HG03196 (cell line): ENCODE data around the gene SMYD3.
"Not testable (repeated sequence)": the region's sequence is repeated elsewhere in the genome, so short reads cannot be mapped to it uniquely, and the experiment has no call there.

ENCODE experiments used
- ATAC-seq: cut with Tn5 transposase; IDR thresholded peaks from one replicate; pipeline ENCODE4 v1.9.1; 2021; ENCODE audit not compliant: unreplicated experiment

Gene SMYD3

DNA sequence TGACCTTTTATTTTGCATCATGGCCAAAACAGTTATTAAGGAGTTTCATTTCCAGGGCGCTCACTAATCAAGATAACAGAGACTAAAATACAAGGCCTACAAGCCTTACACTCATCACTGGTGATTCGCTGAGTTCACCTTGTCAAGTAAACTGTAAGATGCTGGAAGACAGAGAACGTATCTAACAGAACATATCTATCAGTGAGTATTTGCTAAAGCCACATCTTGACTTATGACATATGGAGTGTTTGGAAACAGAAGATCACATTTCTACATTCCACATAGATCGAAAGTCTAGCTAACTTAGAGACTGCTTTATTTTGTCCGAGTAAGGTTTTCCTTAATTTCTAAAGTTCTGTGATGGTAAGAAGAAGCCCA lies 506.5 kb downstream of the SMYD3 start:
- ATAC-seq = no peak

DNA sequence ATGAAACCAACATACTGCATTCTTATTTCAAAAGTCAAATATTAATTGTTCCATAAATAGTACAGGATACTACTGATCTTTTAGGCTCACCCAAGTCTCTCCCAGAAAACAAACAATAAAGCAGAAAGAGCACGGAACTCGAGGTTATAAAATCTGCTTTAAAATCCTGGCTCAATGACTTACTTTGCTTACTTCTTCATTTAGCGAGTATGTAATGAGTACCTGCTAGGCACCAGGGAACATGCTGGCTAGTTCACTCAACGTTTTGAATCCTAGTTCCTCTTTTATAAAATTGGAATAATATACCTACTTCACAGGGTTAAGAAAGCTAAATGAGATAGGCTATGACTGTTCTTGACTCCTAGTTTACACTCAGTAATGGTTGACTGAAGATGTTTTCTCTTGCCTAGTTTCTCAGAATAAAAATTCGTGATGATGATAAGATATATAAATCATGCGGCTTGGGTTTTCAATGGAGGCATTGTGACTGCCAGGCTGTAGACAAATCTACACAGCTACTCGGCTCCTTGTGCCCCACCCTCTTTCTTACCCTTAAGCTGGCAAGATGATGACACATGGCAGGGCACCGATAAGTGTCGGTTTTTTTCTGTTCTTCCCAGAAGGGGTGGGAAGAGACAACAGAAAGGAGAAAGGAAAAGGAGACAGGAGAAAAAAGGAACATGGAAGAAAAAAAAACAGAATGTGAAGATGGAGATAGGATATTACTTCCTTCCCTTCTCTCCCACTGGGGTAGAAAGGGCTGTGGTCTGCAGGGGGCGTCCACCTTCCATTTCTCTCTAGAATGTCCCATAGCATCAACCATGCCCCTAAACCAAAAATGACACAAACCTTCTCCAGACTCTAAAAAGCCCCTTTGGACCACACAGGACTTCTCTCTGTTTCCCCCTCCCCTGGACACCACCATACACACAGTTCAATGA lies 507.1 kb downstream of the SMYD3 start:
- peak; percentile 82 for ATAC-seq

DNA sequence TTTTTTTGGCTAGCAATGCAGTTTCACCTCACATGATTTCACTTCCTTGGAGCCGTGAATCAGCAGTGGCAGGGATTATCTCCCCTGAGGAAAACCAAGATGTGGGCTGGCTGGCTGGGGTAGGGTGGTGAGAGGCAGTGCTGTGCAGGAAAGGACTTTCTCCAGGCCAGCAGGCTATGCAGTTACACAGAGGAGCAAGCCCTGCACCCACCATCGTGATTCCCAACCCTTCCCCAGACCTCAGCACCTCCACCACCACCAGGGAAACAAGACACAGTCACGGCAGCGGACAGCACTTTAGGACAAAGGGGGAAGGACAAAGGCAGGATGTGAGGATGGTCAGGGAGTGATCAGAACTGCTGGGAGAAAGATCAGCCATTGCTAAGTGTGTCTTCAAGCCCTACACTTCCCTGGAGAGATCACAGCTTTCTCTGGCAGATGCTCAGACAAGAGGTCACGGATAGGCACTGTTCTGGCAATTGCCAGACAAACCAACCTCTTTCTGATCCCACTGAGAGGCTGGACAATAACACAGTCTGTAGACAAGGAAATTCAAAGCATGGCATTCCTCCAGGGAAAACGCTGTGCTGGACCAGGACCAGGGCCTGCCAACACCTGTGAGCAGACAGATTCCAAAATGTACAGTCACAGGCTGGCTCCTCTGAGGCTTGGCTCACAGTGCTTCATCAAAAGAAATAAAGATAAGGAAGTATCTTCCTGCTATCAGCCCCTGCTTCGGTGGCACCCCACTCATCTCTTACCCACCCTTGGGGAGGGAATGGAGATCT lies 509.4 kb downstream of the SMYD3 start:
- no peak for ATAC-seq

DNA sequence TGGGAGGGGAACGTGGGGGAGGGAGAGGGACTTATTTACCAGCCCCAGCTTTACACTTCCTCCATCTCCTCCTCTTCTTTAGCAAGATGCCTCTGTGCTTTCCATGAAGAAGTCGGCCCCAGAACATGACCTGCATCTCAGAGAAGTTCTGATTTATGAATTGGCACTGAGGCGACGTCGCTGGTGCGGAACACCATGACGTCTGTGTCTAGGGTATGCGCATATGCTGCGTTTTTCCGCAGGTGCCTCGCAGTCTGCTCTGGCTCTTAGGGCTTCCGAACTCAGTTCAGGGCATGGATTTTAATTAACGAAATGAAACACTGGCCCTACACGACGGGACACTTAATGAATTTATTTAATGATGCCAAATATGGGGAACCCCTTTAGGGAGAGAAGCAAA lies 510.3 kb downstream of the SMYD3 start:
- no peak for ATAC-seq

DNA sequence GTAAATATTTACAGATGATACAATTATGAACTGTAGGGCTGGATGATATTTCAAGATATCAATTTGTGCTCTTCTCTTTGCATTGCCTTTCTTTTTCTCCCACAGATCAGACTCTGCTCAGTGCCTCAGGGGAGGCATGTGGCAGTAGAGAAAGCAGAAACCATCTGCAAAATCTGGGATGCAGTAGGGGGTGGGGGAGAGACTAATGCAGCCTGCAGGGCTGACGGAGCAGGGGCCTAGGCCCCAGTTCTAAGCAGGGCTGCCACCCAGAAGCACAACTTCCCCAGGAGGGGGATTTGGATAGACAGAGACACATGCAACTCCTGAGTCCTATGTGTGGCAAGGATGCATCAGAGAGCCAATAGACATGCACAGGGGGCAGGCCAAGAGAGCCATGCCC lies 511.6 kb downstream of the SMYD3 start:
- no peak for ATAC-seq

DNA sequence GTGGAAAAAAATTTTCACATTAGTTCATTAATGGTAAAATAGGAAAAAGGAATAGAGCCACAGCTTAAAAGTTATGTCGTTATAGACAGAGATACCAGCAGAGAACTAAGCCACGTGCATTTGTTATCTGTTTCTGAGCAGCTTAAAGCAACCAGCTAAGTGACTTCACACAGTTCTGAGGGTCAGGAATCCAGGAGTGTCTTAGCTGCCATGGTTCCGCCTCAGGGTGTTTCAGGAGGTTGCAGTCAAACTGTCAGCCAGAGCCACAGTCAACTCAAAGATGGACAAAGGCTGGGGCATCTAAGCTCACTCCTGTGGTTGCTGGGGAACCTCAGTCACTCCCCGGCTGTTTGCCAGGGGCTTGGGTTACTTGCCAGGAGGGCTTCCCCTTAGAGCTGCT lies 515.8 kb downstream of the SMYD3 start:
- no peak for ATAC-seq

DNA sequence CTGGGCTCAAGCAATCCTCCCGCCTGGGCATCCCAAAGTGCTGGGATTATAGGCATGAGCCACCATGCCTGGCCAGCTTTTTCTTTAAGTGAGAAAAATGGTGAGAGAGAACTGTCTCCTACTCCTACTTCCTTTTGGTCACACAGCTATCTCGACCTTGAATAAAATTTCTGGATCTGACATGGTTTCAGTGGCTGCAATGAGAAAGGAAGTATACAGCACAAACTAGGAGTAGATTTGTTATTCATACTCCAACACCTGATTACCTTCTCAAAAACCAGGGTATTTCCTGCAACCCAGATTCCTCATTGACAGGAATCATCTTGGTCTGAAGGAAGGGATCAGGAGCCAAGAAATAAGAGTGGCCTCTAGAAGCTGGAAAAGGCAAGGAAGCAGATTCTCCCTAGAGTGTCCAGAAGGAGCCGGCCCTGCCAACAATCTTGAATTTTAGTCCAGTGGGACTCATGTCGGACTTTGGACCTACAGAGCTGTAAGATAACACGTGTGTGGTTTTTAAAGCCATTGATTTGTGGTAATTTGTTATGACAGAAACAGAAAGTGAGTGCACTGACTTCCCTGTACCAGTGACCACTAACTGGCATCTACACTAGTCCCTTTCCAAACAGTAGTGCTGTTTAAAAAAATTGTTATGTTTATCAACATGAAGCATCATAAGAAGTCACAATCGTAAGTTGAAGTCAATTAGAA lies 516.6 kb downstream of the SMYD3 start:
- no peak for ATAC-seq

DNA sequence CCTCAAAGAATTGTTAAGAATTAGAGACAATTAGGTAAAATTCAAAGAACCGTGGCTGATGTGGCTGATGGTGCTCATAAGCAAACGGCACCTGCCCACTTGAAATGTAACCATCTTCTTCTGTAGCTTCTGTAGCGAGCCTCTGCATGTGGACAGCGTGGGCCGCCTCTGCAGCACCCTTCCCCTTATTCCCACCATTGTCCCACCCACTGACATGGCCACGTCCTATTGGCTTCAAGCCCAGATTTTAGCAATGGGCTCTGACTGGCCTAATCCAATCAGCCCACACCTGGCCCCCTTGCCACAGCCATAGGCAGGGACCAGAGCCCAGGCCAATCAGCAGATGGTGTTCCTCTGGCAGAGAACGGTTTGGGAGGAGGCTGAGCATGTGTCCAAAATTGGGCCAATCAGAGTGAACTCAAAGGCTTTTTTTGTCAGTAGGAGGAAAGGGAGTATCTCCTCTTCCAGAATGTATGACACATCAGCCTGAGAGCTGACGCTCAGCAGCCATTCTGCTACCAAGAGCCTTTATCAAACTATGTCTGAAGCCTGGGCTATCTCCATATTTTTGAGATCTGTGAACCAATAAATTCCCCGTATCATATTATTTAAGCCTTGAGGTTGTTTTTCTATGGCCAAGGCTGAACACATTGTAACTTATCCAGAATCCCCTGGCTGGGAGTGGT lies 518.5 kb downstream of the SMYD3 start:
- no peak for ATAC-seq

DNA sequence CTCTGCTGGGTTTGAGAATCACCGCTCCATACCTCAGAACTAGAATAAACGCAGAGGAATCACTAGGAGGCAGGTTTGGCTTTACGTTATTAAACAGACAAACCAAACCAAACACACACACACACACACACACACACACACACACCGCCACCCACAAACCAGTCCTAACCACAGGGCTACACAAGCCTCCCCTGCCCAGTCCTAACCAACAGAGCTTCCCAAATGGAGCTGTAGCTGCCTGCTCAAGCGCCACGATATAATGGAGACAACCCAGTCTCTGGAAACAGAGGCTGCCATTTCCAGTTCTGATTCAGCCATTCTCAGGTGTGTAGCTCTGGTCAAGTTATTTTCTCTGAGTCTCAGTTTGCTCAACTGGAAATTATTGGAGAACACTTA lies 519.1 kb downstream of the SMYD3 start:
- no peak for ATAC-seq

DNA sequence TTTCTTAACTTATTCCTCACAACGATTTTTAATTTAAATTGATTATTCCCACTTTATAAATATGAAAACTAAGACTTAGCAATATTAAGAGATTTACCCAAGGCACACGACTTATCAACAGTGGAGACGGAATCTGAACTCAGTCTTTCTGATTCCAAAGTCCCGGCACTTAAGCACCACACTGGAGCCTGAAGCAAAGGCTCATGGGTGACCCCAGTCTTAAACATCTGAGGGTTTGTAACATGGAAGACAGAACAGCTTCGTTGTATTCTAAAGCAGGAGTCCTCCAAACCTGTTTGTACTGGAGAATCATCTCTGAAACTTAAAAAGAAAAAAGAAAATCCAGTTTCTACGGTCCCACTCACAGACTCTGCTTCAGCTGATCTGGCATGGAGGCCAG lies 519.5 kb downstream of the SMYD3 start:
- ATAC-seq = no peak

DNA sequence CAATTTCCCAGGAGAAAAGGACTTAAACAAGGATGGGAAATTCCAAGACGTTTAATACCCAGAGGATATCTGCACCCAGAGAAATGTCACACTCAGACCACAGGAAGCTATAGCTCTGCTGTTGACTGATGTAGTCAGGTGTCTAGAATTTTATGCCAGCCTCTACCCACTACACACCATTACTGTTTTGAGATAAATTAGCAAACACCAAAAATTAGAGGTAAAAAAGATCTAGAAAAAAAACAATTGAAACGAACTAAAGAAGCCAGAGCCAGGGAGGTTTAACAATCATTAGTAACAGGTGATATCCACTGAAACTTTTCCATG lies 519.9 kb downstream of the SMYD3 start:
- ATAC-seq = no peak

DNA sequence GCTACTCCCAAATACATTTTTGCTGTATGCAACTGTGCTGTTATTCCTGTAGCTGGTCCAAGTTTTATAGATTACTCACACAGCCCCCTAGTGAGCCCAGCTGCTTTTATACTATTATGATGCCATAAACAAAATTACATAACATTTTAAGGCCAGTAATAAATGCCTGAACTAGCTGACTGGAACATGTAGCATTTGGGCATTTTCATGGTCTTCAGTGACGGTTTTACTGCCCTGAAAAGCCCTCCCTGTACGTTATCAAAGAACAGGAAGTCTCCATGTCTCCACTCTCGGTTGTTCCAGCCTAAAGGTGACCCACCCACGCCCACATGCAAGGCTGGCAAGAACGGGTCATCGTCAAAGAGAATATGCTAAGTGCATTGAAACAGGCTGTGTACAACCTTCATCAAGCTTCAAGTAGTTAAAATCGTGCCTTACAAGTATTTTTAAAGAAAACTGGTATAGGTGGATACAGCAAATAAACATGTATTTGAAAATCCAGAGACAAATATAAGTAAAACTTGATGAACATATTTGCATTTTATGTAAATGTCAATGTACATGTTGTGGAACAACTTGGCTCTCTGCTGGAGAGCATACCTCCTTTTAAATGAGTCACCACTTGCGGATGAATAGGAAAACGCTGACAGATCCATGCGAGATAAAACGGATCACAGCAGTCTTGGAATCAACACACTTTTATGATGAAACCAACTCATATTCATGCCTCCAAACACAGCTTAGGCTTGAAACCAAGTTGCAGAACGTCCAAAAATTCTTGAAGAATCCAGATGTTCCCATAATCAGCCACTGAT lies 520.5 kb downstream of the SMYD3 start:
- no peak for ATAC-seq

DNA sequence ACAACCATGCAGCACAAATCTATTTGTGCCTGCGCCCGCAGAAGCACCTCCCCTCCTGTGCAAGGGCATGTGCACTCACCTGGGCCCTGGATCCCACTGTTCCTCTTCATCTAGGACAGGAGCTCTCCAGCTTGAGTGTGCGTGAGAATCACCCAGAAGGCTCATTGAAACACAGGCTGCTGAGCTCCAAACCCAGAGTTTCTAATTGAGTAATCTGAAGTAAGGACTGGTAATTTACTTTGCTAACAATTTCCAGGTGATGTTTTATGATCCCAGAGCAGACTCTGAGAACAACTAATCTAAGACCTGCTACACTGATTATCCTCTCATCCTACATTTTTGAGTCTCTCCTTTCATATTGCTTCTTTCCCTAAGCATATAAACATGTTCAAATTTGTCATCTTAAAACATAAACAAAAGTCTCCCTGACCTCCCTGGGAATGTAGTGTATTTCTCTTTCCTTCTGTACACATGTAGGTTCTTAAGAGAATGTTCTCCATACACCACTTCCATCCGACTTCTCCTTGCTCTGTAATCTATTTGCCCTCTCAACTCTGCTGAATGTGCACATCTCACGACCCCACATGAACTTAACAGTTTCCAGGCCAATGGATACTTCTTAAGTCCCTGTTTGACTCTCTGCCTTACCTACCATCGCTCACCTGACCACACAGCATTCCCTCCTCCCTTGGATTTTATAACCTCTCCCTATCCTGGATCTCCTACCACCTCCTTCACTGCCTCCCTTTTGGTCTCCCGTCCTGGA lies 522.5 kb downstream of the SMYD3 start:
- no peak for ATAC-seq

DNA sequence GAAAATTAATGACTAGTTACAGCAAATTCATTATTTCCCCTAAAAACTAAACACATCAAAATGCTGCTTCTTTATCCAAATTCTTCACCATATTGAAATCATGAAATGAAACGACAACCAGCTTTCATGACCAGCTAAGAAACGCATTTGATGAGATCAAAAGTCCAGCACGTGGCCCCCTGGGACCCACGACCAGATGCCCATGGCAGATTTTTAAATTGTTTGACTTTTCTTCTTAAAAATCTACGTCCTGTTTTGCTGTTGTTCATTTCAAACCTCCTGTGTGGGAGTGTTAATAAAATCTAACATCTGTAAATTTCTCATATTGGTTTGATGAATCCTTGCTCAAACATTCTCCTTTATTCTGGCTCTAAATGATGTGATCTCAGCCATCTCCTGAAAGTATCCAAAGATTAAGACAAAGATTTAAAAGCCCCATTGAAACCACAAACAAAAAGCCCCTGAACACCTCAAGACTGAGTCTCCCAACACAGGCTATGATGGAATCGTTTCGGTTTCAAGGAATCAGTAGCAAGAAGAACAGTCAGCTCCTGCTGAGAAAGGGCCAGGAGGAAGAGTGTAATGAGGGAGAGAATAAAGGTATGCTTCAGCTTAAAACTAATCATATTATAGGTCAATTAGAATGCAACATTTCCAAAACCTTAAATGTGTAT lies 523.6 kb downstream of the SMYD3 start:
- ATAC-seq = no peak

DNA sequence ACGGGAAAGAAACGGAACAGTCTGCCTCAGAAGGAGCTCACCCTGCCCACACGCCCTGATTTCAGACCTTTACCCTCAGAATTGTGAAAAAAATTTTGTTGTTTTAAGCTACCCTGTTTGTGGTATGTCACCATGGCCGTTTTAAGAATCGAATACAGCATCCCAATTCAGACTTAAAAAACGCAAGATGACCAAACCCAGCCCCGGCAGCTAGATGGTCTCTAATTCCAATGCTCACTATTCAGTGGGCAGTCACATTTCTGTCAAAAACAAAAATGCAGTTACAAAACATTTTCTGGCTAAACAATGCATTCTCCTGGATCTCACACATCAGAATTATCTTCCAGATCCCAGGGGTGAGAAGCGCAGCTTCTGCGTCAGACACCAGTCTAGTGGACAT lies 527.5 kb downstream of the SMYD3 start:
- ATAC-seq = no peak

DNA sequence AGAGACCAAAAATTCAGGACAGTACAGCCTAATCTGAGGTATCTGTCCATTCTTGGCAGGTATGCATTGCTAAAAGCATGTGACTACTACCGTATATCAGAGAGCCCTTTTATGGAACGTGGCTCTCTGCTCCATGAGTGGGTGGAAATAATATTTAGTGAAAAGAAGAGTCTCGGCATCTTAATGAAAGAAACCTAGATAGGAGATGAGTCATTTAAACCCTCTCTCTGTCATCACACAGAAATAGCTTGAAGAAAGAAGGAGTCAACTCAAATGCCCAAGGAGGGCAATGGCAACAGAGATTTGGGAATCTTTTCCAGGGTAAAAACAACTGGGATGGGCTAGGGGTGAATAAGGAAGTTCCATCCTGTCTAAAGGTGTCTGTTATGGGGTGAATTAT lies 528.2 kb downstream of the SMYD3 start:
- ATAC-seq = no peak

DNA sequence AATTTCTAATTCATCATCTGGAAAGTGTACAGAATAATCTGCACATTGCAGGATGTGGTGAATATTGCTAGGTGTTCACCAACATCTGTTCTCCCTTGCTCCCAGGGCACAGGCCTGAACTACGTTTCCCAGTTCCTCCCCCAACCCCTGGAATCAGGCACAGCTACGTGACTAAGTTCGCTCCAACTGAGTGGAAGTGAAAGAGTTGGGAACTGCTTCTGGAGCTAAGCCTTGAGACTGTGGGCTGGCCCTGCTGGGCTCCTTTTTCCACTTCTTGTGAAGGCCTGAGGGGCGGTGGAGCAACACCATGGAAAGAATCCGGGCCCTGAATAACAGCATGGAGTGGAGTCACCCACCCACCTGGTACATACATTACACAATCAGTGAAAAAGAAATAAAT lies 534.6 kb downstream of the SMYD3 start:
- no peak for ATAC-seq

DNA sequence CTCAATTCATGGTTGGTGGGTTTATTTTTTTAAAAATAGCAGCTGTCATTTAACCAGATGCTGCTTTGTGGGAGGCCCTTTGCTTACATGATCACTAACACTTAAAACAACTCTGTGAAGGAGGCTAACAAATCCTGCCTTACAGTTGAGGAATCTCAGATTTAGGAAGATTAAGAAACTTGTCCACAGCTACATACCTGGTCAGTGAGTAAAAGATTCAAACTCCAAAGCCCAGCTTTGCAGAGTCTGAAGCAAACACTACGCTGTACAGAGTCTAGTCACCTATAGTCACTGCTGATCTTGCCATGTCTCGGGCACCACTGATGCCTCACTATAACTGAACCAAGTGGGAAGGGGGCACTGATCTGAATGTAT lies 535.4 kb downstream of the SMYD3 start:
- no peak for ATAC-seq

DNA sequence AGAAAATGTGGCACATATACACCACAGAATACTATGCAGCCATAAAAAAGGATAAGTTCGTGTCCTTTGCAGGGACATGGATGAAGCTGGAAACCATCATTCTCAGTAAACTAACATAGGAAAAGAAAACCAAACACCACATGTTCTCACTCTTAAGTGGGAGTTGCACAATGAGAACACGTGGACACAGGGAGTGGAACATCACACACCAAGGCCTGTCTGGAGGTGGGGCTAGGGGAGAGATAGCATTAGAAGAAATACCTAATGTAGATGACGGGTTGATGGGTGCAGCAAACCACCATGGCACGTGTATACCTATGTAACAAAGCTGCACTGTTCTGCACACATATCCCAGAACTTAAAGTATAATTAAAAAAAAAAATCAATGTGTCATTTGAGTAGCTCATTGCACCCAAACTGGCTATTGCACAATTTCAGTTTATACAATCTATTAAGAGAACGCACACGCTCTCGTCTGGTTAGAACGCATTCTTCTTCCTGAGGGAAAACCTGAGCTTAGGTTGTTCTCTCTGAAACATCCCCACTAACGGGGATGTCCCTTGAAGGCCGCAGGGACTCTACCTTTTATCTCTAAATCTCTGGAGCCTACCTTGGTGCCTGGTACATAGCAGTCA lies 535.9 kb downstream of the SMYD3 start:
- not testable (repeated sequence) for ATAC-seq
